Upper lobe of left lung (tissue), 4 donors: ENCODE results near the gene ALDH3B1.

ENCODE experiments used
- CTCF ChIP-seq, 6 experiments: fragments of 450-650 bp in 4 of 6; fragments of 200-600 bp in 2 of 6; sonication (generic) in 2 of 6; IDR thresholded peaks; one replicate each; pipeline ENCODE4 v1.5.1; 2016 to 2019; ENCODE audit warnings: antibody characterized with exemption in 6 of 6
- EP300 ChIP-seq, 4 donors: sonication (generic); formaldehyde crosslinking; IDR thresholded peaks; one replicate each; pipeline ENCODE4 v1.5.1; 2017; ENCODE audit warnings: antibody characterized with exemption in 4 of 4, control low read depth in 2 of 4
- POLR2AphosphoS5 ChIP-seq, 2 donors: sonication (generic); formaldehyde crosslinking; IDR thresholded peaks; one replicate each; pipeline ENCODE4 v1.5.1; 2017; ENCODE audit warnings: antibody characterized with exemption in 2 of 2

- no peak for TF ChIP-seq CTCF (IDR thresholded peaks at IDR 0.05)
- no peak for TF ChIP-seq POLR2AphosphoS5 (IDR thresholded peaks at IDR 0.05)
- no peak for TF ChIP-seq EP300 (IDR thresholded peaks at IDR 0.05)
Measured at GRCh38 chr11:68025047-68025446, 14.9 kb downstream of the ALDH3B1 start.
